ENCODE results near the gene EPAS1.

Gene EPAS1

GRCh38 chr2:46273225-46273863, 23.9 kb upstream of the EPAS1 start:
- DNase-seq (ENCODE audit: low read depth, low spot score): no peak

- DNase-seq (ENCODE audit: low read depth, low spot score): no peak
Measured at GRCh38 chr2:46273919-46274318, 23.3 kb upstream of the EPAS1 start.

GRCh38 chr2:46274586-46274985, 22.6 kb upstream of the EPAS1 start:
- no peak for DNase-seq (ENCODE audit: low read depth, low spot score)

DNA sequence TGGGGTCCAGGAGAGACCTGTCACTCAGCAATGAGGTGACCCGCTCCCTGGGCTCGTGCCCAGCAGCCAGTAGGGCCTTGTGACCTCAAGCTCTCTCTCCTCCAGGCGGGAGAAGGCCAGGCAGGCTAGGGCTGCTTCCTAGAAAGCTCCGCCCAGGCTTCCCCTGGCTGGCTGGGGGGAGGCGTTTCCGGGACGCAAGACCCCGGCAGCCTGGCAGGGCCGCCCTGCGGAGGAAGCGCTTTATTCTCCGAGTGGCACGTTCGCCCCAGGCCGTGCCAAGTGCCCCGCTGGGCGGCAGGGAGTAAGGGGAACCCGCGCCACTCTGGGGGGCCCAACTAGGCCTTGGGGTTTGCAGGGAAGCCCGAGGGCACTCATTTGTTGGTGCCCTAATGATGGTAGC, 21.2 kb upstream of the EPAS1 start:
- DNase-seq (ENCODE audit: low read depth, low spot score): peak; percentile 68

GRCh38 chr2:46276642-46277041, 20.6 kb upstream of the EPAS1 start:
- no peak for DNase-seq (ENCODE audit: low read depth, low spot score)

DNA sequence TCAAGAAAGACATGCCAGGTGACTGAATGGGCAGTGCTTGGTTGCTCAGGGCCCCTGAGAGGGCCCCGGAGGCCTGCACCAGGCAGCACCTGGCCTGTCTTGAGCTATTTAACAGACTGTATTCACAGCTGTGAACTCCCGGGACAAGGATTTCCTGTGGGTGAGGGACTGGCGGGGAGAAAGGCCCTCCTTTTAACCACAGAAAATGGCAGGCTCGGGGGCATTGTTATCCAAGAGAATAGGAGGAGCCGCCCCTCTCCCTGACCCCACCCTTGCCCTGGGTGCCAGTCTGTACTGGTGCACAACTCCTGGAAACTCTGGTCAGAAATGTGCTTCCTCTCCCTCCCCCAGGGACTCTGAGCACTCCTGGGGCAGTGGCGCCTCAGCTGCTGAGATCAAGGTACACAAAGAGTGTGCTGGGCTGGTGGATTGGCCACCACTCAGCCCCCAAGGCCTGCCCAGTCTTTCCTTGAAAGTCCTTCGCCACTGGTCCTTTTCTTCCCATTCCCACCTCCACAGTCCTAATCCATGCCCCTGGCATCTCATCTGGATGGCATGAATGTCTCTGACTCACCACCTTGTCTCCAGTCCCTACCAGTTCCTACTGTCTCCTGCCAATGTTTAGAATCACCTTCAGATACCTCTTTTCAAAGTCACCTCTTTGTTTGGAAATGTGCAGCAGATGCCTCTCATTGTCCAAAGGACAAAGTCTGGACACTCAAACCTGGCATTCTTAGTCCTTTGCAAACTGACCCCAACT, 19.6 kb upstream of the EPAS1 start:
- no peak for DNase-seq (ENCODE audit: low read depth, low spot score)

DNA sequence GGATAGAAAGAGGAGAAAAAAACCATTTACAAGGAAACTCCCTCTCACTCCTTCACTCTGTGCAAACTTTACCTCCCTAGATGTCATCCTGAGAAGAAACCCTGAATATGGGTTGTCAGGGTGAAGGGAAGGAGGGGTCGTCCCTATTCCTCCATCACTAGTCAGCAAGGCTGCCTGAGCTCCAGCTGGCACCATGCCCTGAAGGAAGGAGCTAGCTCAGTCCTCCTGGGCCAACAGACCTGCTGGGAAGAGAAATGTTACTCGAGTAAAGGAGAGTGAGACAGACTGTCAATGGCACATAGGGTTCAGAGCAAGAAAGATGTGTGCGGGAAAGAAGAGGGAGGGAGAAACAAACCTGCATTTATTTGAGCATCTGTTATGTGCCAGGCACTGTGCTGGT, 18.3 kb upstream of the EPAS1 start:
- DNase-seq (ENCODE audit: low read depth, low spot score): no peak

DNA sequence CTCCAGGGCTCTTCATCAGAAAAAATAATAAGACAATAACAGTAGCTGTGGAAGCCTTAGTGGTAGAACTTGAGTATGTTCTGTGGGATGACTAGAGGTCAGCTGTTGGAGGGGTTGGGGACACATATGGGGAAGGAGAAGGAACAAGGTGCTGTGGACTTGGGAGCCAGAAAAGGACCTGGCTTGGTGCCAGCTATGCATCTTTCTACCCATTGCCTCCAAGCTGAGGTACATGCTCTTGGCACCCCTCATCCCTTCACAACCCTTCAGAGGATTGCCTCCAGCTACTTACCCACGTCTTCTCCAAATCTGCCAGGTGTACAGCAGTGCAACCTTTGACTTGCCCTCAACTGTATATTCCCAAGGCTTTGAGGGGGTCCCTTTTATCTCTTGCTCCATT, 15.3 kb upstream of the EPAS1 start:
- DNase-seq (ENCODE audit: low read depth, low spot score): no peak

GRCh38 chr2:46283693-46284092, 13.5 kb upstream of the EPAS1 start:
- DNase-seq (ENCODE audit: low read depth, low spot score): no peak

- DNase-seq (ENCODE audit: low read depth, low spot score): no peak
Measured at GRCh38 chr2:46284260-46284659, 12.9 kb upstream of the EPAS1 start.

DNA sequence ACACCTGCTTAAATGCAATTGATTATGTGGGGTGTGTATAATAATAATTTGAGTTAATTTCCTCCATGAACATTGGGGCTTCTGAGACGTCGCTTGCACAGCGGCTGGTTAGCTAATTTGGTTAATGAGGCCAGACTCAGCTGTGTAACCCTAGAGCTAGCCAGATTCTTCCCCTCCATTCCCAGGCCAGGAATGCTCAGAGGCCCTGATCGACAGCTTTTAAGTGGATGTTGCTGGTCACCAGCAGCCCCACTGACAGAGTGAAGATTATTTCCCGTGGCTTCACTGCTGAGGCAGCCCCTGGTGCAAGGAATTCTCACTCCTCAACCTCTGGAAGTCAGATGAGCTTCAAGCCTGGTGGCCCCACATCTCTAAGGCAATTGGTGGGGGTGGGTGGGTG, 12.4 kb upstream of the EPAS1 start:
- peak; percentile 76 for DNase-seq (ENCODE audit: low read depth, low spot score)

GRCh38 chr2:46286715-46287114, 10.5 kb upstream of the EPAS1 start:
- peak; percentile 76 for DNase-seq (ENCODE audit: low read depth, low spot score)

- peak; percentile 24 for DNase-seq (ENCODE audit: low read depth, low spot score)
Measured at GRCh38 chr2:46290078-46290477, 7.1 kb upstream of the EPAS1 start.

- no peak for DNase-seq (ENCODE audit: low read depth, low spot score)
Measured at GRCh38 chr2:46293466-46293865, 3.7 kb upstream of the EPAS1 start.

DNA sequence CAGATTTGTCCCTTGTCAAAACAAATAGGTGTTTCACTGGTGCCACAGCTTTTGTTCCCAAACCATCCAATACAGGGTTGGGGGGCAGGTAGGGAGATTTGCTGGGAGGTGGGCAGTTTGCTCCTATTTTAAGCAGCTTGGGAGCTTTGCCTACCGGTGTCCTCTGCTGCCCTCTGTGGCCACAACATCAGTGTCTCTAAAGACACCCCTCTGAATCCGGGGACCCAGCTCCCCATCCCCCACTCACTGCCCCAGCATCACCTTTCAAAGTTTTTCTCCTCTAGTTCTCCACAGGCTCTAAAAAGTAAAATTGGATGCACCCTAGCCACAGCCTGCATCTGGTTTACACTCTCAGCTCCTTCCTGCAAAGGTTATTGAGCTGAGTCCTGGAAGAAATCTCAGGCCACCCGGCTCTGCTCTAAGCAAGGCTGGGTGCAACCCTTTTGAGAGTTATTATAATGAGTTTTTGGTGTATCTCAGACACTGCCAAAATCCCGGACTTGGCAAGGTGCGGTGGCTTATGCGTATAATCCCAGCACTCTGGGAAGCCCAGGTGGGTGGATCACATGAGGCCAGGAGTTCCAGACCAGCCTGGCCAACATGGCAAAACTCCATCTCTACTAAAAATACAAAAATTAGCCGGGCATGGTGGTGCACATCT, 2.9 kb upstream of the EPAS1 start:
- DNase-seq (ENCODE audit: low read depth, low spot score): no peak

DNA sequence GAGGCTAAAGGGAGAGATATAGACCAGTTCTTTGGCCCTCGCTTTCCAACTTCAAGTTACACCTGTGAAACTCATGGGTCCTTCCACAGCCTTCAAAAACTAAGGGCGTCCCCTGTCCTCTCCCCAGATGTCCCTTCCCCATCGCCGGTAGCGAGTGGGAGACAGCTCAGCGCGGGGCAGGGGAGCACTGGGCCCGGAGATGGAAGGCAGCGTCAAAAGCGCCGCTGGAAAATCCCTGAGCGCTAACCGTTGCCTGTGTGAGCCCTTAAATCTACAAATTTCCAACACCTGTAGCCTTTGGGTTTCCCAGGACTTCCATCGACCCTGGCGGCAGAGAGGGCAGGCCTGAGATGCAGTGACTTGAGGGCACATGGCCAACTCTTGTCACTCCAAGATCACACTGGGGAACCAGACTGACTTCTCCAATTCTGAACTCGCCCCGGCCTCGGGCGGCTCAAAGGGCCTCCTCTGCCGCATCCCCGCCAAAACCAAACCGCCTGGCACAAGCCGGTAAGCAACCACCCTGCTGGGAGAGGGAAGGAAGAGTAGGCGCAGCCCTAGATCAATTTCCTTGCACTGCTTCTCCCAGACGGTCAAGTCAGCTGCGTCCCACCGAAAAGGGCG, 879 bp upstream of the EPAS1 start:
- DNase-seq (ENCODE audit: low read depth, low spot score): peak; percentile 60

DNA sequence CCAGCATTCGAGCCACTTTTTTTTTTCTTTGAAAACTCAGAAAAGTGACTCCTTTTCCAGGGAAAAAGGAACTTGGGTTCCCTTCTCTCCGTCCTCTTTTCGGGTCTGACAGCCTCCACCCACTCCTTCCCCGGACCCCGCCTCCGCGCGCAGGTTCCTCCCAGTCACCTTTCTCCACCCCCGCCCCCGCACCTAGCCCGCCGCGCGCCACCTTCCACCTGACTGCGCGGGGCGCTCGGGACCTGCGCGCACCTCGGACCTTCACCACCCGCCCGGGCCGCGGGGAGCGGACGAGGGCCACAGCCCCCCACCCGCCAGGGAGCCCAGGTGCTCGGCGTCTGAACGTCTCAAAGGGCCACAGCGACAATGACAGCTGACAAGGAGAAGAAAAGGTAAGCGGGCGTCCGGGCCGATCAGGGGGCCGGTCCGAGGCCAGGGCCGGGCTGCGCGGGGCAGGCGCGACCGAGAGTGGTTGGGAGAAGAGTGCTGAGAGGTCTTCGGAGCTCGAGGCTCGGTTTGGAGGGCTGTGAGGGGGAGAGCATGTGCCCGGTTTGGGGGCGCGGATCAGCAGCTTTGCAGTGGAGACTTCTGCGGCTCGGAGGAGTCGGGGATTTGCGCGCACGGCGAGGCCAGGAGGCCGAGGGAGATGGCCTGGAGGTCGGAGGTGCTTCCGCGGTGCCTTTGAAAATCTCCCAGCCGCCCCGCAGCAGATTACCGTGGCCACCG, 502 bp downstream of the EPAS1 start:
- peak; percentile 63 for DNase-seq (ENCODE audit: low read depth, low spot score)

DNA sequence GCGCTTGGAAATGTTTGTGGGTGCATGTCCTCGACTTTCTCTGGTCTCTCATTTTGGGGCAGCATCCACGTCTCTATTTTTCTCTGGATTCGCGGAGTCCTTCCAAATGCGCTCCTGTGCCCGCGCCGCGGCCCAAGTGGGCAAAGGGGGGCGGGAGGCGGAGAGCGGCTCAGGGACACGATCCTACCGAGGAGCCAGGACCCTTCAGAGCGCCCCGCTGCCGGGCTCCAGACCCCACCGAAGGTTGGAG, 990 bp downstream of the EPAS1 start:
- no peak for DNase-seq (ENCODE audit: low read depth, low spot score)

DNA sequence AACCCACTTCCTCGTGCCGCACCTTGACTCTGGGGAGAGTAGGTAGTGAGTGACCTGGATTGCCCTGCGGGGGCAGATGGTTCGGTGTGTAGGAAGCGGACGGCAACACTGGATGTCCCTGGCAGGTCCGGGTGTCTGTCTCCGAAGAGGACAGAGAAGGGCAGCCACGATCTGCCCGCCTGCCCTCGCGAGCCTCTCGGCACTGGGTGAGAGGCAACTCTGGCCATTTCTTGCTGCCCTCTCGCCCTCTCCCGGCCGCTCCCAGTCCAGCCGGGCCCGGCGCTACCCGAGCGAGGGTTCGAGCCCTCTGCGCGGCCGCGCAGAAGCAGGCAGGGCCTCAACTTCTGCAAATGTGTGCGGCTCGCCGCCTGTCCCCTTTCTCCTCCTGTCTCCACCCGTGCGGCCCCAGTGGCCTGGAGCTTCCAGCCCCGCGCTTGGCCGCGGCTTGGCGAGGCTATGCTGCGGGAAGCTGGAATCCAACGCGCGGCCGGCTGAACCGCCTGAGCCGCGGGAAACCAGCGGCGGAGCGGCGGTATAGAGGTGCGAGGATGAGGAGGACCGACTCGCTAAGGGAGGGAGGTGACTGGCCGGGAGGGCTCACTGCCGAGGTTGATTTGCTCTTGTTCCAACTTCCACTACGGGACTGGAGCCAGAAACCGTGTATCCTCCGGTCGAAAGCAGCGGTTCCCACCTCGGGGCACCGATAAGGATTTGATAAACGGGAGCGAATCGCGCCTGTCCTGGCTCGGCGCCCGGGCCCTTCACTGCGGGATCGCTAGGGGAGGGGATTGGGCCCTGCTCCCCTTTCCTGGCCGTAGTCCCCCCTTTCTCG, 1.5 kb downstream of the EPAS1 start:
- peak; percentile 60 for DNase-seq (ENCODE audit: low read depth, low spot score)

- DNase-seq (ENCODE audit: low read depth, low spot score): peak; percentile 67
Measured at GRCh38 chr2:46299365-46300263, 2.4 kb downstream of the EPAS1 start.
